Measurements from ENCODE around the gene IL17RE. TPM values are rescaled to one million over a fixed set of nuclear protein-coding genes. Genes with fewer than 3 reads are reported as not detected.

IL17RE gene
- total and polyA plus RNA-seq, 2 of the 13 experiments (the other 11 are each of a cell fraction or from before 2014, with no cell fraction given), result 14.5 to 24.1 TPM

DNA sequence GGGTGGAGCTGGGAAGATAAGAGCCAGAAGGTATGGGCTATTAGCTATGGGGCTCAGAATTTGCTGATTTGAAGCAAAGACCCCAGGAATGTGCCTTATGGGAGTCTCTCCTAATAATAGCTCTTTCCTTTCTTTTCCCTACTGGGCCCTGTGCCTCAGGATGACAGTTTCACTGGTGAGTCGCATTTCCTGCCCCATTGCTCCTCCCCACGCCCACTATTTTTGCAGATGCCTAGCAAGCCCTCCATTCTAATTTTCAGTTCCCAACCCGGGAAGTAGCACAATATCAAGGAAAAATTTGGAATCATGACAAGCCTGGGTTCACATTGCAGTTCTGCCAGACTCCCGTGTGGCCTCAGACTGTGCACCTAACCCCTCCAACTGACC, 583 bp downstream of the IL17RE start (continued):
- TF ChIP-seq UBTF (CRISPR knock-in tag; IDR thresholded peaks at IDR 0.05), result no peak
- no peak for TF ChIP-seq RFX1 (IDR thresholded peaks at IDR 0.05)
- TF ChIP-seq CAMTA2 (CRISPR knock-in tag; IDR thresholded peaks at IDR 0.05; ENCODE audit: borderline replicate concordance), result no peak
- no peak for TF ChIP-seq ZNF432 (CRISPR knock-in tag; IDR thresholded peaks at IDR 0.05; ENCODE audit: borderline replicate concordance)
- no peak for TF ChIP-seq ZFY (CRISPR knock-in tag; IDR thresholded peaks at IDR 0.05)
- TF ChIP-seq ZSCAN21 (CRISPR knock-in tag; IDR thresholded peaks at IDR 0.05; ENCODE audit: borderline replicate concordance), result no peak
- TF ChIP-seq ZNF607 (CRISPR knock-in tag; IDR thresholded peaks at IDR 0.05; ENCODE audit: borderline replicate concordance), result no peak
- TF ChIP-seq FOSL2 (CRISPR knock-in tag; IDR thresholded peaks at IDR 0.05), result no peak
- TF ChIP-seq, protein P1, sequence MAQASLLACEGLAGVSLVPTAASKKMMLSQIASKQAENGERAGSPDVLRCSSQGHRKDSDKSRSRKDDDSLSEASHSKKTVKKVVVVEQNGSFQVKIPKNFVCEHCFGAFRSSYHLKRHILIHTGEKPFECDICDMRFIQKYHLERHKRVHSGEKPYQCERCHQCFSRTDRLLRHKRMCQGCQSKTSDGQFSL (CRISPR knock-in tag; IDR thresholded peaks at IDR 0.05), result no peak
- TF ChIP-seq, protein P2, sequence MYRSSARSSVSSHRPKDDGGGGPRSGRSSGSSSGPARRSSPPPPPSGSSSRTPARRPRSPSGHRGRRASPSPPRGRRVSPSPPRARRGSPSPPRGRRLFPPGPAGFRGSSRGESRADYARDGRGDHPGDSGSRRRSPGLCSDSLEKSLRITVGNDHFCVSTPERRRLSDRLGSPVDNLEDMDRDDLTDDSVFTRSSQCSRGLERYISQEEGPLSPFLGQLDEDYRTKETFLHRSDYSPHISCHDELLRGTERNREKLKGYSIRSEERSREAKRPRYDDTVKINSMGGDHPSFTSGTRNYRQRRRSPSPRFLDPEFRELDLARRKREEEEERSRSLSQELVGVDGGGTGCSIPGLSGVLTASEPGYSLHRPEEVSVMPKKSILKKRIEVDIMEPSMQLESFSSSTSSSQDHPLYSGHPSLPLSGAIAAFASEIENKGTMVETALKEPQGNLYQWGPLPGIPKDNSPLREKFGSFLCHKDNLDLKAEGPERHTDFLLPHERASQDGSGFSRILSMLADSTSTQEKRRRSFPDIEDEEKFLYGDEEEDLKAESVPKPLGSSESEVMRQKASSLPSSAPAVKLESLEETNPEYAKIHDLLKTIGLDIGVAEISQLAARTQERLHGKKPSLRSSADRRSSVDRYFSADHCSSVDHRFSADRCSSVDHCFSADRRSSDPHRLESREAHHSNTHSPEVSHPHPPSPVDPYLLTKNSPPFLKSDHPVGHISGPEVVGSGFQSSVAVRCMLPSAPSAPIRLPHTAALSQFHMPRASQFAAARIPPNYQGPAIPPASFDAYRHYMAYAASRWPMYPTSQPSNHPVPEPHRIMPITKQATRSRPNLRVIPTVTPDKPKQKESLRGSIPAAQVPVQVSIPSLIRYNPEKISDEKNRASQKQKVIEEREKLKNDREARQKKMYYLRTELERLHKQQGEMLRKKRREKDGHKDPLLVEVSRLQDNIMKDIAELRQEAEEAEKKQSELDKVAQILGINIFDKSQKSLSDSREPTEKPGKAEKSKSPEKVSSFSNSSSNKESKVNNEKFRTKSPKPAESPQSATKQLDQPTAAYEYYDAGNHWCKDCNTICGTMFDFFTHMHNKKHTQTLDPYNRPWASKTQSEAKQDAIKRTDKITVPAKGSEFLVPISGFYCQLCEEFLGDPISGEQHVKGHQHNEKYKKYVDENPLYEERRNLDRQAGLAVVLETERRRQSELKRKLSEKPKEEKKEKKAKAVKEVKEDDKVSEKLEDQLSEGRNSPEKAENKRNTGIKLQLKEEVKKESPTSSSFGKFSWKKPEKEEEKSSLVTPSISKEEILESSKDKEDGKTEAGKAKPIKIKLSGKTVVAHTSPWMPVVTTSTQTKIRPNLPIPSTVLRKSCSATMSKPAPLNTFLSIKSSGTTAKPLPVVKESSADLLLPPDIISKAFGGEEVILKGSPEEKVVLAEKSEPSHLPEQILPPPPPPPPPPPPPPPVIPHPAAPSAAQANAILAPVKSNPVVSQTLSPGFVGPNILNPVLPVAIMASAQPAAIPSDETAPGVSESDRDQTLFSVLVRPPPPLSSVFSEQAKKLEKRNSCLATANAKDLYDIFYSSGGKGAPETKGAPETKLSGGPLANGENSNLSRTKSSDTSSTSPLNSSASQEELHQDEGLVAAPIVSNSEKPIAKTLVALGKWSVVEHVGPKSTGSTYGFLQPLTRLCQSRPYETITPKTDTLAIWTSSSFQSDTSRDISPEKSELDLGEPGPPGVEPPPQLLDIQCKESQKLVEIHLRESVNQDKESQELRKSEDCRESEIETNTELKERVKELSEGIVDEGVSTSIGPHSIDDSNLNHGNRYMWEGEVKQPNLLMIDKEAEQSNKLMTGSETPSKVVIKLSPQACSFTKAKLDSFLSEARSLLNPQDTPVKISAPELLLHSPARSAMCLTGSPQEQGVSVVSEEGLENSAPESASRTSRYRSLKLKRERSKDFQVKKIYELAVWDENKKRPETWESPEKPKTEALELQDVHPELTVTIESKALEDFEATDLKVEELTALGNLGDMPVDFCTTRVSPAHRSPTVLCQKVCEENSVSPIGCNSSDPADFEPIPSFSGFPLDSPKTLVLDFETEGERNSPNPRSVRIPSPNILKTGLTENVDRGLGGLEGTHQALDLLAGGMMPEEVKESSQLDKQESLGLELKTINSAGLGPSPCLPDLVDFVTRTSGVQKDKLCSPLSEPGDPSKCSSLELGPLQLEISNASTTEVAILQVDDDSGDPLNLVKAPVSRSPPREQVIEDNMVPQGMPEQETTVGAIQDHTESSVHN (CRISPR knock-in tag; IDR thresholded peaks at IDR 0.05), result no peak
- TF ChIP-seq, protein P3, sequence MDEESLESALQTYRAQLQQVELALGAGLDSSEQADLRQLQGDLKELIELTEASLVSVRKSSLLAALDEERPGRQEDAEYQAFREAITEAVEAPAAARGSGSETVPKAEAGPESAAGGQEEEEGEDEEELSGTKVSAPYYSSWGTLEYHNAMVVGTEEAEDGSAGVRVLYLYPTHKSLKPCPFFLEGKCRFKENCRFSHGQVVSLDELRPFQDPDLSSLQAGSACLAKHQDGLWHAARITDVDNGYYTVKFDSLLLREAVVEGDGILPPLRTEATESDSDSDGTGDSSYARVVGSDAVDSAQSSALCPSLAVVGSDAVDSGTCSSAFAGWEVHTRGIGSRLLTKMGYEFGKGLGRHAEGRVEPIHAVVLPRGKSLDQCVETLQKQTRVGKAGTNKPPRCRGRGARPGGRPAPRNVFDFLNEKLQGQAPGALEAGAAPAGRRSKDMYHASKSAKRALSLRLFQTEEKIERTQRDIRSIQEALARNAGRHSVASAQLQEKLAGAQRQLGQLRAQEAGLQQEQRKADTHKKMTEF (CRISPR knock-in tag; IDR thresholded peaks at IDR 0.05), result 0 out of 2 replicates have a peak, but pooled peaks have one; percentile 1
- TF ChIP-seq PPARG (CRISPR knock-in tag; conservative IDR thresholded peaks at IDR 0.05), result no peak
- TF ChIP-seq ZNF713 (CRISPR knock-in tag; IDR thresholded peaks at IDR 0.05), result 0 out of 2 replicates have a peak, but pooled peaks have one; percentile 7
- TF ChIP-seq GFI1 (CRISPR knock-in tag; IDR thresholded peaks at IDR 0.05; ENCODE audit: borderline replicate concordance), result no peak
- no peak for TF ChIP-seq TARDBP (CRISPR knock-in tag; IDR thresholded peaks at IDR 0.05)
- no peak for TF ChIP-seq CHD4 (IDR thresholded peaks at IDR 0.05; ENCODE audit: borderline replicate concordance, low read length)
- 0 out of 2 replicates have a peak, but pooled peaks have one; percentile 1 for TF ChIP-seq TGIF2 (CRISPR knock-in tag; IDR thresholded peaks at IDR 0.05)
- TF ChIP-seq ZNF678 (CRISPR knock-in tag; IDR thresholded peaks at IDR 0.05), result no peak

Measured in HepG2 (cell line).